CD4-positive, CD25-positive, alpha-beta regulatory T cell (primary cell): ENCODE data around the gene ASPN. TPM values are rescaled to one million over a fixed set of nuclear protein-coding genes. Genes with fewer than 3 reads are reported as not detected.
A peak's percentile ranks its signal among the peaks of the same experiment; 100 is the strongest.

Experiments used
- ATAC-seq, 2 donors: fragments of 150-1000 bp; cut with Tn5 transposase; one replicate each; pipeline ENCODE4 v1.10.0; 2021; ENCODE audit warnings: low read depth in 2 of 2, moderate number of reproducible peaks in 2 of 2, moderate library complexity in 1 of 2
- DNase-seq, 3 donors: peaks; one replicate each; pipeline versions ENCODE4 v3.0.0 to v3.0.0-alpha.2; 2012 to 2022; ENCODE audit warnings: mixed read lengths in 1 of 3
- H3K27ac ChIP-seq: one replicate; pipeline ENCODE4 v1.7.0; 2013; ENCODE audit warnings: mild to moderate bottlenecking, low read length; ENCODE audit not compliant: insufficient read depth, poor library complexity, severe bottlenecking
- H3K27me3 ChIP-seq: one replicate; pipeline ENCODE4 v1.7.0; 2013; ENCODE audit warnings: low read length; ENCODE audit not compliant: control insufficient read depth, insufficient read depth
- H3K36me3 ChIP-seq: one replicate; pipeline ENCODE4 v1.7.0; 2013; ENCODE audit warnings: mild to moderate bottlenecking, low read length, moderate library complexity; ENCODE audit not compliant: control insufficient read depth, insufficient read depth
- H3K4me1 ChIP-seq: 2 replicates; pipeline ENCODE4 v1.7.0; 2013; ENCODE audit warnings: mild to moderate bottlenecking, low read length; ENCODE audit not compliant: insufficient read depth, control insufficient read depth, poor library complexity, severe bottlenecking
- H3K4me3 ChIP-seq: one replicate; pipeline ENCODE4 v1.7.0; 2013; ENCODE audit warnings: low read depth, mild to moderate bottlenecking, low read length, moderate library complexity
- H3K9me3 ChIP-seq, 2 experiments: 1 replicate in 1 of 2; 2 replicates in 1 of 2; pipeline ENCODE4 v1.7.0; 2013; ENCODE audit warnings: low read length in 2 of 2, mild to moderate bottlenecking in 1 of 2, moderate library complexity in 1 of 2; ENCODE audit not compliant: control insufficient read depth in 2 of 2
- H3K27ac Mint-ChIP-seq, 3 donors: one replicate each; pipeline ENCODE4 v1.8.0; 2020 to 2022; ENCODE audit warnings: mild to moderate bottlenecking in 3 of 3, mixed read lengths in 3 of 3, moderate library complexity in 2 of 3
- H3K27me3 Mint-ChIP-seq: one replicate; pipeline ENCODE4 v1.8.0; 2022; ENCODE audit warnings: mild to moderate bottlenecking, mixed read lengths
- H3K36me3 Mint-ChIP-seq: one replicate; pipeline ENCODE4 v1.8.0; 2020; ENCODE audit warnings: mixed read lengths
- H3K4me1 Mint-ChIP-seq, 4 donors: one replicate each; pipeline ENCODE4 v1.8.0; 2020 to 2022; ENCODE audit warnings: mixed read lengths in 4 of 4, mild to moderate bottlenecking in 1 of 4
- H3K4me3 Mint-ChIP-seq, 4 donors: one replicate each; pipeline ENCODE4 v1.8.0; 2020 to 2022; ENCODE audit warnings: mild to moderate bottlenecking in 4 of 4, mixed read lengths in 4 of 4, moderate library complexity in 3 of 4
- H3K9me3 Mint-ChIP-seq, 7 donors: one replicate each; pipeline ENCODE4 v1.8.0; 2020 to 2022; ENCODE audit warnings: mixed read lengths in 7 of 7, mild to moderate bottlenecking in 3 of 7, moderate library complexity in 2 of 7
- polyA plus RNA-seq, 4 donors: library from polyadenylated mRNA; unstranded; fragments of 300-500 nt; fragmentation: Illumina TruSeq; gene quantifications; one replicate each; pipeline ENCODE4 v1.2.3, GENCODE V29; 2021
- total RNA-seq: library from RNA; stranded (reverse); gene quantifications from one replicate; pipeline ENCODE4 v1.2.3, GENCODE V29; 2022

ASPN gene
- total and polyA plus RNA-seq, 5 donors from 2014 or later, result not detected

DNA sequence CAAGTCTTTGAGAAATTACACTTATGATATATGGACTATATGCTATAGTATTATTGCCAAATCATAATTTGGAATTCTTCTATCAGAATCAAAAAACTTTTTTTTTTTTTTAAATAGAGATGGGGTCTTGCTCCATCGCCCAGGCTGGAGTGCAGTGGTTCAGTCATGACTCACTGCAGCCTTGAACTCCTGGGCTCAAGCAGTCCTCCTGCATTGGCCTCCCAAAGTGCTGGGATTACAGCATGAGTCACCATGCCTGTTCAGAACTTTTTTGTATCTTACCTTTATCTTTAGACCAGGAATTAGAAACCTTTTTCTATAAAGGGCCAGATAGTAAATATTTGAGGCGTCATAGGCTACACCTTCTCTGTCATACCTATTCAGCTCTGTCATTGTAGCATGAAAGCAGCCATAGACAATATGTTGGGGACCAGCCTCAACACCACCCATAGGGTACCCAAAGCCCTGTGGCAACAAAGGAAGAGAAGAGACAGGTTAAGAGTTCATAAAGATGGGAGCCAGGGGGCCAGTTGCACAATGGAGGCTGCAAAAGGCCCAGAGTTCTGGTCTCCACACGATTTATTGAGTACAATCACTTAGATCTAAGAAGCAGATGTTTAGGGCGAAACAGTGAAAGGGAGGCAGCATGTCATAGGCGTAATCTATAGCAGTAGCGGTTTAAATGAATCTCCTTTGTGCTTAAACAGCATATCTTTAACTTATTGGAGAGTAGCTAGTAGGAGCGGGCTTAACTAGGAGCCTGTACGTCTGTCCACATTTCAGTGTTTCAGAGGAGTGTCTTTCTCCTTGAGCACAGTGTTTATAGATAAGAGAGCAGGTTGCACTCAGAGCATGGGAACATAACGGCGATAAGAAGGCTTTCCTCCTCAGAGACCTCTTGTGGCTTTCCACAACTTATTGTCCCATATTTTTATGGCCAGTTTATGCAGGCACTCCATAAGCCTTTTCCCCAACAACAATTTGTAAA, 41.0 kb upstream of the ASPN start:
- peak overlapping the region in 1 of 3 donors; percentile 70 for H3K27ac Mint-ChIP-seq
- Histone ChIP-seq H3K27ac (no peak overlapping the region), H3K36me3 (no peaks in the 10 kb centered on the region), H3K9me3 (no peaks in the 10 kb centered on the region), H3K4me3 (no peak overlapping the region), H3K4me1 (no peaks in the 10 kb centered on the region), H3K27me3 (no peaks in the 10 kb centered on the region)
- no peaks in the 10 kb centered on the region for H3K4me1 Mint-ChIP-seq
- H3K27me3 Mint-ChIP-seq, result no peaks in the 10 kb centered on the region
- no peaks in the 10 kb centered on the region for H3K36me3 Mint-ChIP-seq
- no peak for ATAC-seq
- H3K9me3 Mint-ChIP-seq, result no peaks in the 10 kb centered on the region
- no peak overlapping the region for H3K4me3 Mint-ChIP-seq
- no peak for DNase-seq

- no peaks in the 10 kb centered on the region for H3K9me3 Mint-ChIP-seq
- H3K4me1 Mint-ChIP-seq, result no peaks in the 10 kb centered on the region
Observed at GRCh38 chr9:92520837-92521236, 38.5 kb upstream of the ASPN start.

GRCh38 chr9:92518199-92518598, 35.9 kb upstream of the ASPN start:
- Mint-ChIP-seq H3K27me3 (no peaks in the 10 kb centered on the region), H3K4me1 (no peaks in the 10 kb centered on the region), H3K9me3 (no peaks in the 10 kb centered on the region), H3K27ac (no peak overlapping the region), H3K4me3 (no peak overlapping the region), H3K36me3 (no peaks in the 10 kb centered on the region)
- no peak for ATAC-seq
- no peaks in the 10 kb centered on the region for H3K36me3 ChIP-seq
- no peaks in the 10 kb centered on the region for H3K4me1 ChIP-seq
- H3K27me3 ChIP-seq, result no peaks in the 10 kb centered on the region
- no peak for DNase-seq
- no peaks in the 10 kb centered on the region for H3K9me3 ChIP-seq
- H3K27ac ChIP-seq, result no peak overlapping the region
- no peak overlapping the region for H3K4me3 ChIP-seq

More at GRCh38 chr9:92520837-92521236, 38.5 kb upstream of the ASPN start:
- H3K36me3 Mint-ChIP-seq, result no peaks in the 10 kb centered on the region
- H3K27me3 Mint-ChIP-seq, result no peaks in the 10 kb centered on the region
- ATAC-seq (no peak), DNase-seq (no peak)
- no peak overlapping the region for H3K4me3 Mint-ChIP-seq
- H3K27ac Mint-ChIP-seq, result no peak overlapping the region
- Histone ChIP-seq H3K27me3 (no peaks in the 10 kb centered on the region), H3K4me1 (no peaks in the 10 kb centered on the region), H3K36me3 (no peaks in the 10 kb centered on the region), H3K27ac (no peak overlapping the region), H3K4me3 (no peak overlapping the region), H3K9me3 (no peaks in the 10 kb centered on the region)

DNA sequence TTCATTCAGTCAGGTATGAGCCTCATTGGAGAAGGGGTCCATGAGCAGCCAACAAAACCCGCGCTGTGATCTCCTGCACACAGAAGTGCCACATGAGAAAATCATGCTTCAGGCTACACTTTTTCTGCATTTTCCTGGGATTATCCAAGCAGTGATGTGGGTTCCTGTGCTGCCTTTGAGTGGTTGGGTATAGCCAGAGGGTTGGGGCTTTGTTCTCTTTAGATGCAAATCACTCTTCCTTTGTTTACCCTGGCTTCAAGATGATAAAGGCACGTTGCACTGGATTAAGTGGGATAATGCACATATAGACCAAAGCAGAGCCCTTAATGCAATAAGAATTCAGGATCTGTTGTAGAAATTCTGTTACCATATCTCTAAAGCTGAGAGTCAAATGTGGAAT, 34.7 kb upstream of the ASPN start:
- no peaks in the 10 kb centered on the region for H3K9me3 Mint-ChIP-seq
- no peaks in the 10 kb centered on the region for H3K36me3 Mint-ChIP-seq
- DNase-seq, result no peak
- ATAC-seq, result no peak
- H3K4me3 Mint-ChIP-seq, result no peak overlapping the region
- no peaks in the 10 kb centered on the region for H3K9me3 ChIP-seq
- no peak overlapping the region for H3K4me3 ChIP-seq
- no peaks in the 10 kb centered on the region for H3K36me3 ChIP-seq
- H3K4me1 Mint-ChIP-seq, result no peaks in the 10 kb centered on the region
- H3K27me3 ChIP-seq, result no peaks in the 10 kb centered on the region
- H3K27ac ChIP-seq, result no peak overlapping the region
- H3K4me1 ChIP-seq, result no peaks in the 10 kb centered on the region
- H3K27ac Mint-ChIP-seq, result no peak overlapping the region
- H3K27me3 Mint-ChIP-seq, result no peaks in the 10 kb centered on the region

GRCh38 chr9:92516521-92516920, 34.2 kb upstream of the ASPN start:
- DNase-seq (no peak), ATAC-seq (no peak)
- Histone ChIP-seq H3K4me3 (no peak overlapping the region), H3K36me3 (no peaks in the 10 kb centered on the region), H3K27ac (no peak overlapping the region), H3K27me3 (no peaks in the 10 kb centered on the region), H3K9me3 (no peaks in the 10 kb centered on the region), H3K4me1 (no peaks in the 10 kb centered on the region)
- no peak overlapping the region for H3K27ac Mint-ChIP-seq
- H3K4me1 Mint-ChIP-seq, result no peaks in the 10 kb centered on the region
- no peaks in the 10 kb centered on the region for H3K9me3 Mint-ChIP-seq
- no peak overlapping the region for H3K4me3 Mint-ChIP-seq
- no peaks in the 10 kb centered on the region for H3K36me3 Mint-ChIP-seq
- no peaks in the 10 kb centered on the region for H3K27me3 Mint-ChIP-seq

DNA sequence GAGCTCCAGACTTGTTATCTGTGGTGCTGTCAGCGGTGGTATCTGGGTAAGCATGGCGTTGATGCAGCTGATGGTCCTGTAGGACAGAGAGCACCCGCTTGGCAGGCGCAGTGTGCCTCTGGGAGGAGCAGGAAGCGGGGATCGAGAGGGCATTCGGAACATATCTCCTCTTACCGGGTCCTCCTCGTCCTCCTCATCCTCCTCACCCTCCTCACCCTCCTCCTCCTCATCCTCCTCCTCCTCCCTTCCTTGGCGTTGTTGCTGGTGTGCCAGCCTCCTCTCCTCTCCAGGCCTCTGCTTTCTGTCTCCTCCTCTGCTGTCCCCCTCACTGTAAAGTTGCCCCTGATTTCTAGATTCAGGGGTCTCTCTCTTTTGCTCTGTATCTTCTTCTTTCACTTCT, 32.3 kb upstream of the ASPN start:
- H3K27me3 ChIP-seq, result no peaks in the 10 kb centered on the region
- Mint-ChIP-seq H3K27me3 (no peaks in the 10 kb centered on the region), H3K9me3 (no peaks in the 10 kb centered on the region), H3K4me1 (no peaks in the 10 kb centered on the region), H3K27ac (no peak overlapping the region), H3K36me3 (no peaks in the 10 kb centered on the region), H3K4me3 (no peak overlapping the region)
- ATAC-seq, result no peak
- H3K27ac ChIP-seq, result no peak overlapping the region
- no peaks in the 10 kb centered on the region for H3K36me3 ChIP-seq
- no peaks in the 10 kb centered on the region for H3K9me3 ChIP-seq
- no peak for DNase-seq
- no peak overlapping the region for H3K4me3 ChIP-seq
- no peaks in the 10 kb centered on the region for H3K4me1 ChIP-seq

GRCh38 chr9:92513349-92513748, 31.0 kb upstream of the ASPN start:
- no peak overlapping the region for H3K4me3 Mint-ChIP-seq
- H3K36me3 Mint-ChIP-seq, result no peaks in the 10 kb centered on the region
- H3K9me3 Mint-ChIP-seq, result no peaks in the 10 kb centered on the region
- no peak for ATAC-seq
- DNase-seq, result no peak
- H3K4me1 ChIP-seq, result no peaks in the 10 kb centered on the region
- no peak overlapping the region for H3K27ac ChIP-seq
- no peaks in the 10 kb centered on the region for H3K36me3 ChIP-seq
- H3K4me1 Mint-ChIP-seq, result no peaks in the 10 kb centered on the region
- H3K9me3 ChIP-seq, result no peaks in the 10 kb centered on the region
- no peak overlapping the region for H3K27ac Mint-ChIP-seq
- H3K27me3 Mint-ChIP-seq, result no peaks in the 10 kb centered on the region
- H3K4me3 ChIP-seq, result no peak overlapping the region
- H3K27me3 ChIP-seq, result no peaks in the 10 kb centered on the region

DNA sequence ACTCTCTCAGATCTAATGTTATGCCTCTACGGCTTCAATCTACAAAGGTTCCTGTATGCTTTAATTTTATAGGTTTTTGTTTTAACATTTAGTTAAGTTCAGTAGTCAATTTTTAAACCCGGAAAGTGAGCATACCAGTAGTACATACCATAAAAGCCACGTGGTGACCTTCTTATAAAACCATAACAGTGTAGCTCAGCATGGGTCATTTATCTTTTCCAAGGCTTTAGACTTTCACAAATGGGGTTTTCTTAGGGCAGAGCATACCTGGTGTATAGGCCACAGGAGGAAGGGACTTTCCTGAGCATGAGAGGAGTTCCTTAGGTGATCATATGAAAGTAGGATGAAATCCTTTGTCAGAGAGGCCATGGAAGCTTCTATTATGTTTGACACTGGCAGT, 30.3 kb upstream of the ASPN start:
- H3K36me3 ChIP-seq, result no peaks in the 10 kb centered on the region
- no peak overlapping the region for H3K27ac ChIP-seq
- no peak overlapping the region for H3K4me3 ChIP-seq
- H3K27me3 ChIP-seq, result no peaks in the 10 kb centered on the region
- Mint-ChIP-seq H3K4me3 (no peak overlapping the region), H3K9me3 (no peaks in the 10 kb centered on the region), H3K36me3 (no peaks in the 10 kb centered on the region), H3K27me3 (no peaks in the 10 kb centered on the region), H3K27ac (no peak overlapping the region), H3K4me1 (no peaks in the 10 kb centered on the region)
- H3K4me1 ChIP-seq, result no peaks in the 10 kb centered on the region
- ATAC-seq (no peak), DNase-seq (no peak)
- H3K9me3 ChIP-seq, result no peaks in the 10 kb centered on the region
